ENCODE results near the gene AFF2.
"Not testable (repeated sequence)": the region's sequence is repeated elsewhere in the genome, so short reads cannot be mapped to it uniquely, and the experiment has no call there.

Gene AFF2

DNA sequence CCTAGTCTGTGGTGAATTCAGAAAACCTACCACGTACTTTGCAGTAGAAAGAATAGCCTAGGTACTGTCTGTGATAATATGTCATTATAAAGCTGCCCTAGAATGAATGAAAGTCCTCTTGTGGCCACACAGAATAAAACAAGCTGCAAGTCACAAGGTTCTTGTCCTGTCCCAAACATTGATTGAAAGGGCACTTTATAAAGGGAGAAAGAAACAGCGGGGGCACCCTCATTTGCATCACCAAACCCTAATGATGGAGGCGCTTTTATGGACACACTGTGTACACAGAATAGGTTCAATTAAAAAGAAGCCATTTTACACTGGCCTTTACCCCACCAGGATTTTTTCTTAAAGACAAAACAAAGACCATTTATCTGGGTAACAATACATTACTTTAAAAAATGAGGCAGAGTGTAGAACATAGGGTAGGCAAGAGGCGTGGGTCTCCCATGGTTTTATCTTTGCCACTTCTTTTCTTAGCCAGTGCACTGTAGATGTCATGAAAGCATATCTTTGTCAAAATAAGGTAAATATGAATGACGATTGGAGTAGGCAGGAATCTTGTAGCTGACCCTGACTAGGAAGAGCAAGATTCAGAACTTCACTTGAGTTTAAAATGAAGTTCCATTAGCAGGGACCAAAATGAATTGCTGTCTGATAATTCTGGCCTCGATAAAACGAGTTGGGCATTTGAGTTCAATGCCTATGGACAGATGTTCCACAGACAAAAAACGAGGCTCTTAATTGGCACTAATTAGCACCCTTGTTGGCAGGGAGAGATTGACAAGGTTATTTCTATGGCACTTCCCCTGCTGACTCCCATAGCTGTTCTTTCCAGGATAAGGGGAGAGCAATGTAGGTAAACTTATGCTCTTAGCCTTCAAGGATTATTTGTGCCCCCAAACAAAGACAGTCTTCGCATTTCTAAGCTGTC, 365.1 kb downstream of the AFF2 start:
- DNase-seq (ENCODE audit: low read depth) = no peak

DNA sequence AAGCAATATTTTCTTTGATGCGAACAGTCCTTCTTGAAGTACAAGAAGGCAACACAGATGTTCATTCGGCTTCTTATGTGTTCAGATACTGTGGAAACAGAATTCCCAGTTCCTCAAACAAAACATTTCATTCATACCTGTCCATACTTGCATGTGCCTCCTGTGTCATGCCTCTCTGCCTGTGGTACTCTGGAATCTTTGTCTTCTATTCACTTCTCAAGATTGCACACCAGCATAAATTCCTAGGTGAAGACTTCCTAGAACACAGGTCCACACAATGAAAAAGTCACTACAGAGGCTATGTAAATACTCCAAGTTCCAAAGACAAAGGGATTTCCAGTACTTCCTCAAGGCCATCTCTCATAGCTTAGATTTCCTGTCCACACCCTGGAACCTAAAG, 367.2 kb downstream of the AFF2 start:
- DNase-seq (ENCODE audit: low read depth) = no peak

- DNase-seq (ENCODE audit: low read depth) = no peak
These were observed 371.2 kb downstream of the AFF2 start for GRCh38 chrX:148871422-148872160.

GRCh38 chrX:148872161-148872535, 371.7 kb downstream of the AFF2 start:
- no peak for DNase-seq (ENCODE audit: low read depth)

DNA sequence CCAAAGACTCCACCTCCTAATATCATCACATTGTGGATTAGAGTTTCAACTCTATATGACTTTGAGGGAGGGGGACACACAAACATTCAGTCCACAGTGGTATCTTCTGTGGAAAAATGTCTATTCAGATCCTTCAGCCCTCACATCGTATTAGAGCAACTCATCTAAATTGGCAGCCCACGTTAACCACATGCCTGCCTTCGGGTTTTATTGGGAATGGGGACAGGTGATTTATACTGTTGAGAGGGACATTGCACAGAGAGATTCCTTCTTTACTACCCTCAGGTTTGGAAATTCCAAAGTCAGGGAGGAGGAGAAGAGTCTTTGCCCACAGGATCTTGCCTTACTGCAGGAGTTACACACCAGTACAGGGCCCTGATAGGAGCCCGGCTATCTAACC, 372.5 kb downstream of the AFF2 start:
- no peak for DNase-seq (ENCODE audit: low read depth)

DNA sequence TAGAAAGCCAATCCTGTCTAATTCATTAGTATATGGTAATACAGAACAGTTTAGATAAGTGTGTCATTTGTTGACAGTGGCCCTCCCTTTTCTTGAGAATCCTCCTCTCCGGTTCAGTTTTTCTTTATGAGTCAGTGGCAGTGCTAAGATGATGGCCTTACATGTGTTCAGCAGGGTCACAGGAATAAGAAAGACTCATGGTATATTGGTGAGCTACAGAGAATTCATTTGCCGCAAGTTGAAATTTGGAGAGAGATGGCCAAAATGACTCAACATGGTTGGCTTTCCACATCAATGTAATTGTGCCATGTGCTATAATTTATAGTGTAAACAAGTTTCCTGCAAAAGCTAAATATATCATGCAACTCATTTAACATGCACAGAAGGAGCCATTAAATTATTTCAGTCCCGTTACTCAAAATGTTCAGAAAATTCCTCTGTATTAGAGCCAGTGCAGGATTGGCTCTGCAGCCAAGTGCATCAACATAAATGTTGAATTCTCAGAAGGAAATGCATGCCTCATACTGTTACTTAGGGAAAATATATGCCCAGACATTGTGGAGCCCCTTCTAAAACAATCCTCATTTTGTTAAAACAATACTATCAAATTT, 374.3 kb downstream of the AFF2 start:
- no peak for DNase-seq (ENCODE audit: low read depth)

- DNase-seq (ENCODE audit: low read depth) = no peak
These were observed 378.0 kb downstream of the AFF2 start for GRCh38 chrX:148878371-148878770.

- DNase-seq (ENCODE audit: low read depth) = no peak
These were observed 384.8 kb downstream of the AFF2 start for GRCh38 chrX:148885203-148885602.

- DNase-seq (ENCODE audit: low read depth) = no peak
These were observed 393.0 kb downstream of the AFF2 start for GRCh38 chrX:148893395-148893794.

- no peak for DNase-seq (ENCODE audit: low read depth)
These were observed 402.2 kb downstream of the AFF2 start for GRCh38 chrX:148902581-148902980.

DNA sequence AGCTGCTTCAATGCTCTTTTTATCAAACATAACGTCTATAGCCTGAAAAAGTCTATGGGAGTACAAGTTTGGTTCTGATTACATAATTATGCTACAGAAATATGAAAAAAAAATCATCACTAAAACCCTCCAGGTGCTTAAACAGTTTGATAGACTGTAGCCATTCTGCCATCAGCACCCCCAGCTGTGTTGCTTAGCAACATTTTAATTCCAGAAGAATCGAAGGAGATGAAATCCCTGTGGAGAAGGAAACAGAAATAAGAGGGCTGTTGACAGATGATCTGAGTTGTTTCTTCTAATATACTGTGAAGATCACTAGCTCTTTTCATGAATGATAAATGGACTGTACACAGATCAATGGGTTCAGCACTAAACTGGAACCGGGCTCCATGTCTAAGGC, 402.8 kb downstream of the AFF2 start:
- DNase-seq (ENCODE audit: low read depth) = no peak

DNA sequence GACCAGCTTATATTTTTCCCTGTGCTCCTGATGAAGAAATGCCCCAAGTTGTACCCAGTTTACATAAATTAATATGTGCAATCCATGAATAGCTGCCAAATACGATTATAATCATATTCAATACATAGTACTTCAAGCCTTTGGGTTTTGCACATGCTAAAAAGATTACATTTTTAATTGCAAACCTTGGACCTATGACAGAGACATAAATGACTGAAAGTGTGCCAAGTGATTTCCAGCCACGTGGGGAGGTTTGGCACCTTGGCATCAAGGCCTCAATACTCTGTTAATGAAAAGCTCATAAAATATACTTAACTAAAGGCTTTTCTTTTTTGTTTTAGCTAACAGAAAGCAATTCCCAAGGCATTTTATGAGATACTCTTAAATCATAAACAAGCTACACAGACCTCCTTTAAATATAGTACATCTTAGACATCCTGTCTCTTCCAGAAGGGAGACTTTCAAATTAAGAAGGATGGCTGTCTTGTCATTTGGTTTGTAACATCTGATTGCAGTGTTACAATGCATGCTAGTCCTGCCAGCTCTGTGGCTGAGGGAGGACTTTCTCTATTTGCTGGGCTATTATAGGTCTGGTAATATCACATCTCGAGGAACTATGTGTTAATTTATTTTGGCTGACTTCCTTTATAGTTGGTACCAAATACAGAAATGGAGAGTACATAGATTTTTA, 404.1 kb downstream of the AFF2 start:
- DNase-seq (ENCODE audit: low read depth) = no peak

DNA sequence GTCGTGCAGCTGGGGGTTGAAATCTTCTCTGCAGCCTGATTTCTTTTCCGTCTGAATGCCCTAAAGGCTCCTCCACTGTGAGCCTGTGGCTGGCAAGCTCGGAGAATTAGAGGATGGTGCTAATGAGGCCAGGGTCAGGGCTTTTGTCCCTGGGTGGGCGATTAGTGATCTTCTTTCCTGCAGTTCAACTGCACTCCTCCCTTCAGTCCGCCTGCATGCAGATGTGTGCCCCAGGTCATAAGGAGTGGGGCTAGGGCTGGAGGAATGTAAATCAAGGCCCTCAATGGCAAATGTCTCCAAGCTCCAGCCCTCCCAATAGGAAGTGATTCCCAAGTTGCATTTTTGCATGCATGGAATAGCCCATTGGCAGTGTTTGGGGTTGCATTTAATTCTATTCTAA, 405.0 kb downstream of the AFF2 start:
- DNase-seq (ENCODE audit: low read depth) = no peak

DNA sequence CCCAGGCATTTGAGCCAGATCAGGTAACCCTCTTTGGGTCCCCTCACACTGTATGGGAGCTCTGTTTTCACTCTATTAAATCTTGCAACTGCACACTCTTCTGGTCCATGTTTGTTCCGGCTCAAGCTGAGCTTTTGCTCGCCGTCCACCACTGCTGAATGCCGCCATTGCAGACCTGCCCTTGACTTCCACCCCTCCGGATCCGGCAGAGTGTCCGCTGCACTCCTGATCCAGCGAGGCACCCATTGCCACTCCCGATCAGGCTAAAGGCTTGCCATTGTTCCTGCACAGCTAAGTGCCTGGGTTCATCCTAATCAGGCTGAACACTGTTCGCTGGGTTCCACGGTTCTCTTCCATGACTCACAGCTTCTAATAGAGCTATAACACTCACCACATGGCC, 406.2 kb downstream of the AFF2 start:
- not testable (repeated sequence) for DNase-seq (ENCODE audit: low read depth)

DNA sequence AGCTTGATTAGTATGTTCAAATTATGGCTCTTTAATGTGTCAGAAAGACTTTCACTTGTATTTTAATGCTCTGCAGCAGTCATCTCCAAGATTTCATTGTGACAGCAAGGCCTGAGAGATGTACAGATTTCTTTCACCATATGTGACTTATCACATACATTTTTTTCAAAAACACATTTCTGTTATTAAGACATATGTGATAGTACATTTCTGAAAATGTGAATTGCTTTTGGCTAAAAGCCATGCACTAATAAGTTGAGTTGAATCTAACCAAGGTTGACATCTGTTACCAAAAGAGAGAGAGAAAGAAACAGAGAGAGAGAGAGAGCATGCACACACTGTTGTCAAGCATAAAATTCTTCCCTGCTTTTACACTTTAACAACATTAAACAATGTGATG, 409.3 kb downstream of the AFF2 start:
- no peak for DNase-seq (ENCODE audit: low read depth)

- no peak for DNase-seq (ENCODE audit: low read depth)
These were observed 413.6 kb downstream of the AFF2 start for GRCh38 chrX:148913971-148914370.

DNA sequence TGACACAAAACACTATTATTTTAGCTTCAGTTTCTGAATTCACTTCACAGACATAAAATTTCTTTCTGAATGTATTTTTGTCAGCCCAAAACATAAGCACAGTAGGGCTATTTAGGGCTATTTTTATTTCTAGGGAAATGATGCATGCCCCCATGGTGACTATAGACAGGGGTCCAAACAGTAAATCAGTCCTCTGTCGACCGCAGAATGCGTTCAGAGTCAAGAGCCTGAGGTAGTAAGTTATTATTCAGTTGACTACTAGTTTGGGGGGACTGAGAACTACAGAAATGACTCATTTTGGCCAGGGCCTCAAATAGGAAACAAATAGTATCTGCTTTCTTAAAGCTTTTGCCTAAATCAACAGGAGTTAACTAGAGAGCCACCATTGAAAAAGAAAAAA, 414.4 kb downstream of the AFF2 start:
- no peak for DNase-seq (ENCODE audit: low read depth)

DNA sequence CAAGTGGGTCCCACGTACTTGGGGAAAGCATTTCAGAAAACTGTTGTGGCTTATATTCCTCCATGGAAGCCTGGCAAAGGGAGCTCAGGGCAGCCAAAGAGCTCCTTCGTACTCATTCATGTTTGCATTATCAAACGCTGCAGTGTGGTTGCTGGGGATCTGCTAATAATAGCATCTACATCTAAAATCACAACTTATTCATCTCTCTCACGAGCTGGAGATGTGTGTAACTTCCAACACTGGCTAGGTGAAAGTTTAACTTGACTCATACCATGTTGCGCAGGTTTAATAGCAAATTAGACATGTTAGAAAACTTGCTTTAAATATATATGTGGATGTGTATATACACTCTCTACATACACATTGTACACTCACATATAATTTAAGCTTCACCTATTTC, 415.1 kb downstream of the AFF2 start:
- DNase-seq (ENCODE audit: low read depth) = no peak

DNA sequence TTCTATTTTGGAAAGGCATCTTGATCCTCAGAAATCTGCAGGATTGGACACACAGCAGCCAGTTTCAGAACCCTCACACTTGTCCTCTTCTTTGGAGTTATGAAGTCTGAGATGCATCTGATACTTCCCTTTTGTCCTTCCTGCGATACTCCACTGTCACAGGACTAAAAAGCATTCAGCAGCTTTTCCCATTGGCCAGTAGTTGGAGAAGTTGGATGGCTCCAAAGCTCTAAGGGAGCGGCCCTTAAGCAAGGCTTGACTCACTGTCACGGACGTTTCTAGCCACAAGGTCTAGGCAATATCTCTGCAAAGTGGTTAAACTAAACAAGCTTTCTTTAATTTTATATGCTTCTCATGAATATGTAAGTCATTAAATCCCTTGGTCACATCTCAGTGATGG, 417.0 kb downstream of the AFF2 start:
- no peak for DNase-seq (ENCODE audit: low read depth)

GRCh38 chrX:148923631-148924030, 423.2 kb downstream of the AFF2 start:
- no peak for DNase-seq (ENCODE audit: low read depth)

GRCh38 chrX:148926371-148926770, 426.0 kb downstream of the AFF2 start:
- DNase-seq (ENCODE audit: low read depth) = no peak

DNA sequence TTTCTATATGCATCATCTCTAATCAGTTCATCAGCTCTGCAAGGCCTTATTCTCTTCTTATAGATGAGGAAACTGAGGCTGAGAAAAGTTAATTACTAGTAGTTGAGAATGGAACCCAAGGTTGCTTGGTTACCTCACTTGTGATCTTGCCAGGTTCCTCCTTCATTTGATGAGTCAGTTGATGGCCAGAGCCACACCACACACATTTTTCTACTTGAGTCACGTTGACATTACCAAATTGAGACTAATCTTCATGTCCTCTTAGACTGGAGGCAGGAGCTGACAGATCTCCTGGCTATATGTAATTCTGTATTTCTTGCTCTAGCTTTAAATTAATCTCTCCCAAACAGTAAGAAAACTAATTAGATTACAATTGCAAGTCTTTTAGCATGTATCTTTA, 428.4 kb downstream of the AFF2 start:
- DNase-seq (ENCODE audit: low read depth) = no peak
